ENCODE results near the gene LRRC14B.

GRCh38 chr5:157126-157715 is 34.1 kb upstream of the LRRC14B start:
- TF ChIP-seq CTCF (conservative IDR thresholded peaks at IDR 0.05 in 1 of 2, IDR thresholded peaks at IDR 0.05 in 1 of 2; ENCODE audit: low read depth in 1 of 2, low read length in 2 of 2) (no peak), EZH2 (IDR thresholded peaks at IDR 0.05; ENCODE audit: low read length, missing control alignments) (no peak)
